ENCODE measurements around the gene SMIM45.

Gene SMIM45

DNA sequence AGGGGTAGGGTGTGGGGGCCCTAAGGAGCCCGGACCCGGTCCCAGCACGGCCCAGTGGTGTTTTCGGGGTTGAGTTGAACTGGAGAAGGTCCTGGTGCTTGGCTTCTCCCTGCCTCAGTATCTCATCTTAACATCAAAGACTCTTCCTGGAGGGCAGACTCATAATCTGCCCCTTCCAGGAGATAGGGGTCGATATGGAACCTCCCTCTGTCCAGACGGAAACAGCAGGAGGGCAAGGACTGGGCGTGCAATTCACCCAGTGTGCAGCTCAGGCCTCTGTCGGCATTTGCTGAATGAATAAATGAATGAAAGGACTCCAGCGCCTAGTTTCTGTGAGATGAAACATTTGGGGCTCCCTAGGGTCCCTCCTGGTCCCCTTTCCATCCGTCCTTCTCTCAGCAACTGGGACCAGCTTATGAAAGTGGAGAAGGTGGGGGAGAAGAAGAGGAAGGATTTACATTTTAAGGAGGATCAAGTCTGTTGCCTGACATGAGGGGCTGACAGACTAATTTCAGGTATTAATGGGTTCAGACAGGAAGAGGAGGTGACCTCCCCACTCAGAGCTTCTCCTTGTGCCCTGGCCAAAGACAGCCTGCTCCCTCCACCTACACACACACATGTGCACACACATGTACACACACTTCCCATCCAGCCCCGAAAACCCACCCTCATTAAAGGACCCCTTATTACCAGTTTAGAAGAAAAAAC is 36.0 kb upstream of the SMIM45 start:
- no peak for DNase-seq (ENCODE audit: low spot score)

GRCh38 chr22:41916745-41917358 is 35.1 kb upstream of the SMIM45 start:
- no peak for DNase-seq (ENCODE audit: low spot score)

- no peak for DNase-seq (ENCODE audit: low spot score)
Measured at GRCh38 chr22:41917375-41917902, 34.5 kb upstream of the SMIM45 start.

- no peak for DNase-seq (ENCODE audit: low spot score)
Measured at GRCh38 chr22:41917903-41918791, 33.8 kb upstream of the SMIM45 start.

- DNase-seq (ENCODE audit: low spot score): no peak
Measured at GRCh38 chr22:41919357-41920224, 32.4 kb upstream of the SMIM45 start.

DNA sequence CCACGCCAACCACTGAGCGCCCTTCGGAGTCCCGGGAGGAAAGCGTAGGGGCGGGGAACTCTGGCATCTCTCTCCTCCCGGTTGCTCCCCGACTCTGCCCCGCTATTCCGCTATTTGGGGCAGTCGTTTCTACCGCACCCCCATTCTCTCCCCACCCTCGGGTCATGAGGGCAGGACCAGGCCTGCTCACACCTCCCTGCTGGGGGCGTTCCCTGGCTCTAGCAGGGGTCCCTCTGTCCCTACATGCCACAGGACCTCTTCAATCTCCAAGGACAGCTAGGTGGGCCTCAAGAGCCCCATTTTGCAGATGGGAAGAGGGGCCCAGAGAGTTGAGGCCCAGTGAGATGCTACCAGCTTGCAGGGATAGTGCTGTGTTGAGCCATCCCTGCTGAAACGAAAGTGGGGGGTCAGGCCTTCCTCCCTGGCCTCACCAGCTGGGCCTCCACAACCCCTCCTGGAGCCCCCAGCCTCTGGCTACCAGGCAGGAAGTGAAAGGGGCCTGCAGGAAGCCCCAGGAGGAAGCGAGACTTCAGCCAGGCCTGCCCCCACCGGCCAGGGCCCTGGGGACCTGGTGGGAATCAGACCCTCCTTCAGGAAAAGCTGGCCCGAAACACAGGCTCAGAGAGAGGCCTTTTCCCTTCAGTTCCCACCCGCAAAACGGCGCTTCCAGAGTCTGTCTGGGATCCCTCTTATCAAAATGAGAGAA is 31.5 kb upstream of the SMIM45 start:
- DNase-seq (ENCODE audit: low spot score): no peak

- DNase-seq (ENCODE audit: low spot score): no peak
Measured at GRCh38 chr22:41922328-41922727, 29.6 kb upstream of the SMIM45 start.

GRCh38 chr22:41922940-41923594 is 28.9 kb upstream of the SMIM45 start:
- no peak for DNase-seq (ENCODE audit: low spot score)

- no peak for DNase-seq (ENCODE audit: low spot score)
Measured at GRCh38 chr22:41923595-41924276, 28.2 kb upstream of the SMIM45 start.

DNA sequence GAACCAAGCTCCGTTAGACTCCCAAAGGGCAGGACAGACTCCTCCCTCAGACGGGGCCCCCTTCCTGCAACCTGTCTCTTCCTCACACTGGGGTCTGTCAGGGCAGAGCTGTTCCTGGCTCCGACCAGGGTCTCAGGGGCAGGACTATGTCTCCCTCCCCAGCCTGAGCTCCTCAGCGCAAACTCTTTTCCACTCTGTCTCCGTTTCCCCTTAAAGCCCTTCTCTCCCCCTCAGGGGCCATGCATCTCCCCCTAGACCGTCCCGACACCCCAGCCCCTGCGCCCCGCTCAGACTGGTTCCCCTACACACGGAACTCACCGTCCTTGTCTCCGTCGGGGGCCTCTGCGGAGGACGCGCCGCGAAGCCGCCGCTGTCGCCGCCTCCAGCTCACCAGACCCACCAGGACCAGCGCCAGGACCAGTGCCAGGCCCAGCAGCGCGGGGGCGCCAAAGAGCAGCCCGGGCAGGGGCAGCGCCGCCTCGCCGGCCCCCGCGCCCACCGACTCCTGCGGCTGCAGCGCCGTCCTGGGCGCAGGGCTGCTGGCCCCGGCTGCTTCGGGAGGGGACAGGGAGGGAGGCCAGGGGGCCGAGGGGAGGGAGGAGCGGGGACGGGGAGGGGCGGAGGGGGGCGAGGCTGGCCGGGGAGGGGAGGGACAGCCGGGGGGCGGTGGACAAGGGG is 26.0 kb upstream of the SMIM45 start:
- no peak for DNase-seq (ENCODE audit: low spot score)

DNA sequence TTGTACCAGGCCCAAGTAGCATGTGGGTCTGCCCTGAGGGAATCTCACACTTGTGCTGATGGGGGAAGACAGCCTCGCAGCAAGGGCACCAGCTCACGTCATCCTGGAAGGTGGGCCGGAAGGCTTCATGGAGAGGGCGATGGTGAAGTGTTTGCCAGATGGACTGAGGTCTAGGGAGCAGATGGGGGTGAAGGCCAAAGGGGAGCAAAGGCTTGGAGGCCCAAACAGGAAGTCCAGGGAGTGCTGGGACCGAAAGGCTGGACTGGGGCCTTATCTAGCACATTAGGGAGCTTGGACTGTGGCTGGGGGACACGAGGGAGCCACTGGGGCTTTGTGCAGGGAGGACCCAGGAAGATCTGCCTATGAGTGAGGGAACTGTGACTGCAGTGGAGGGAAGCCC is 24.1 kb upstream of the SMIM45 start:
- DNase-seq (ENCODE audit: low spot score): no peak

GRCh38 chr22:41928593-41929417 is 23.1 kb upstream of the SMIM45 start:
- no peak for DNase-seq (ENCODE audit: low spot score)

DNA sequence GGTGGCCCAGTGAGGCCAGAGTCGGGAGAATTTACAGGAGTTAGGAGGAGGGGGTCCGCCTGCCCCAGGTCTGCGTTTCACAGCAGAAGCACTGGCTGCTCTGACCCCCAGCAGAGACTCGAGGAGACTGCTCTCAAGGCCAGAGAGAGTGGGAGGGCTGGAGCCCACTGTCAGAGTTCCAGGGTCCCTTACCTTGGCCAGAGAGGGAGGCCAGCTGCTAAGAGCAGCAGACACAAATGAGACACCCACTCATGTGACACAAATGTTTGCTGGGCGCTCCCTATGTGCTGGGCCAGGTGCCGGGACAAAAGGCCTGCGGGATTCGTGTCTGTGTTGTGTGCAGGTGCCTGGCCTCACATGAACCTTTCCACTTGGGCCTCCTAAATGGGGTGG is 22.5 kb upstream of the SMIM45 start:
- DNase-seq (ENCODE audit: low spot score): no peak

DNA sequence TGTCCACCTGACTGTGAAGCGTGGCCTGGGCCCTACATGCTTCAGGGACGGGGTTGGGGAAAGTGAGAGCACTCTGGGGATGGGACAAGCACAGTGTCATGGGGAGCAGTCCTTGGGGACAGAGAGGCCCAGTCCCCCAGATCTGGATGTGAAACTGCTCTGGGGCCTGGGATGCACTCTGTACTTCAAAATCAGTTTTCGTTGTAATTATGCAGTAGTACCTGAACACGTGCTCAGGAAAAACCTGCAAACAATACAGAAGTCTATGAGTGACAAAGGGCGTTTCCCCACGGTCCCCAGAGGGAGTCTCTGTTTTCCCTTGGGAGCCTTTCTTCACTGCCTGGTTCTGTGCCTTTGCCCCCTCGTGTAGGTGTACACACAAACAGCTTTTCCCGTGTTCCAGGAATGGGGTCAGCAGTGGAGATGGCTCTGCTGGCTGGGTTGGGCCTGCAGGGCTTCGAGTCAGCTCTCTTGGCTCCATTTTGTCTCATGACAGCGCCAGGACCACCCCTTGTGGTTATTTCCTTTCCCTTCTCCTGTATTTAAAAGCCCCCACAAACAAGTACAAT is 20.2 kb upstream of the SMIM45 start:
- no peak for DNase-seq (ENCODE audit: low spot score)

GRCh38 chr22:41932353-41932752 is 19.6 kb upstream of the SMIM45 start:
- no peak for DNase-seq (ENCODE audit: low spot score)

DNA sequence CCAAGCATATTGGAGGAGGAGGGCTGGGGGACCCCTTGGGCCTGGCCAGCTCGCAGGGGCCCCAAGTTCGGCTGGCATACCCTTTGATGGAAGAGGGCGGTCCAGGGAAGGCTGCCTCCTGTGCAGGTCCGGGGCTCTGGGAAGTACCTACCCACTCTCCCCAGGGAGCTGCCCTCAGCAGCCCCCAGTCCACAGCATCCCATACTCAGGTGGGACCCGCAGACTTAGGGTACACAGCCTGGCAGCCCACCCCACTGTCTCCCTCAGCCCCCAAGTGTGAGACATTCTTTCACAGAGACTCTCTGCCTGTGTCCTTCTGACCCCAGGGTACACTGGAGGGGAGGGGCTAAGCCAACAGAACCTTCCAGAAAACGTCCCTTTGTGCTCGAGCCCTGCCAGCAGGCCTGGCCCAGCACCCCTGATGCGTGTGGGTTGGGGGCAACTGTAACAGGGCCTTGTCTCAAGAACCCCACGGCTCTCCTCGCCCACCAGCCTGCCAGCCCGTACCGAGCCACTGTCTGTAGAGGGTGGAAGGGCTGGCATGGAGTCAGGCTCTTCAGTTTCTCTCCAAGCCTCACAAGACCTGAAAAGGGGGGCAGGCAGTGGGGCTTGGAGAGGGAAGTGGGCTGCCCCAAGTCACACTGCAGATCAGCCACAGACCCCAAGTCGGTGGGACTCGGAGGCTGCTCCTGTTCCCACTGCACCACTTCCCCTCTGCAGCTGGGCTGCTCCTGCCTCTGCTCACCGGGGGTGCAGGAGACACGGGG is 18.4 kb upstream of the SMIM45 start:
- no peak for DNase-seq (ENCODE audit: low spot score)

DNA sequence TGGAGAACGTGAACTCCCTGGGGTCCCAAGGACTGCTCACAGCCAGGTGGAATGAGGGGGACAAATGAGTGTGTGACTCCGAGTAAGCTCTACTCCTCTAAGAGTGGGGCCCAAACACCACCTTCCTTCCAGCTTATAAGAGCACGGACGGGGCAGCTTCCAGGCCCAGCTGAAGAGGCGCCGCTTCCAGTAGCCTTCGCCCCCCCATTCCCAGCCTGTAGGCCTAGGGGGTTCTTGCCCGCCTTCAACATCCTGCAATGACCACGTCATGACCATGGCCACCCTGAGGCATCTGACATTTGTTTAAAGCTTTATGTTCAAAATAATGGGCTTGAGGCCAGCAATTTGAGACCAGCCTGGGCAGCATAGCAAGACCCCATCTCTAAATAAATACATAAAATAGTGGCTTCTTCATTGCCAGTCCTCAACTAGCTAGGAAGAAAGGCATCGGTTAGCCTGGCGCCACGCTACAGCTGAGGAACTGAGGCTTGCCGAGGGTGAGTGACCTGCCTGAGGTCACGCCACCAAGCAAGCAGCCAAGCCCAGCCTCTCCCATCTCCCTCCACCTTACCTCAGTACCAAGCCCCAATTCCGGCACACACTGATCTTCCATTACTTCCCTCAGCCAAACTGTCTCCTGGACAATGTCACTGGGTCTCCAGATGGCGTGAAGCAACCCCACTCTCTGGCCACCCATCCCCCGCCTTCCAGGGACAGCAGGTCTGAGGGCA is 17.5 kb upstream of the SMIM45 start:
- no peak for DNase-seq (ENCODE audit: low spot score)

Data from hematopoietic multipotent progenitor cell treated with erythropoietin and hydrocortisone succinate and interleukin-3 and kit ligand, for 17 days (in vitro differentiated cells).